Activated effector memory CD4-positive, alpha-beta T cell treated with anti-CD3 and anti-CD28 coated beads, Interleukin-2, amount 50 U/mL, for 16 hours (primary cell): ENCODE data around the gene USF1.
"Not testable (repeated sequence)": the region's sequence is repeated elsewhere in the genome, so short reads cannot be mapped to it uniquely, and the experiment has no call there.

Experiments used
- DNase-seq: peaks from one replicate; pipeline ENCODE4 v3.0.0-alpha.2; 2020

Gene USF1

GRCh38 chr1:161017181-161017580 is 28.6 kb downstream of the USF1 start:
- DNase-seq: not testable (repeated sequence)

- DNase-seq: not testable (repeated sequence)
Observed at GRCh38 chr1:161016683-161017082, 29.1 kb downstream of the USF1 start.

GRCh38 chr1:161013488-161014230 is 32.1 kb downstream of the USF1 start:
- DNase-seq: peak; percentile 84

- DNase-seq: no peak
Observed at GRCh38 chr1:161013131-161013487, 32.7 kb downstream of the USF1 start.

GRCh38 chr1:161012420-161012819 is 33.4 kb downstream of the USF1 start:
- DNase-seq: no peak

GRCh38 chr1:161009602-161010211 is 36.1 kb downstream of the USF1 start:
- DNase-seq: no peak

GRCh38 chr1:161008869-161009510 is 36.8 kb downstream of the USF1 start:
- no peak for DNase-seq

- no peak for DNase-seq
Observed at GRCh38 chr1:161007369-161007768, 38.4 kb downstream of the USF1 start.

GRCh38 chr1:161006563-161006962 is 39.2 kb downstream of the USF1 start:
- no peak for DNase-seq

- no peak for DNase-seq
Observed at GRCh38 chr1:161001525-161001924, 44.3 kb downstream of the USF1 start.

GRCh38 chr1:161000736-161001480 is 44.9 kb downstream of the USF1 start:
- no peak for DNase-seq

GRCh38 chr1:160999376-160999775 is 46.4 kb downstream of the USF1 start:
- no peak for DNase-seq

- DNase-seq: peak; percentile 80
Observed at GRCh38 chr1:160997323-160998038, 48.3 kb downstream of the USF1 start.

GRCh38 chr1:160996178-160996577 is 49.6 kb downstream of the USF1 start:
- DNase-seq: no peak

GRCh38 chr1:160993544-160994193 is 52.1 kb downstream of the USF1 start:
- no peak for DNase-seq

GRCh38 chr1:160992036-160992435 is 53.7 kb downstream of the USF1 start:
- DNase-seq: not testable (repeated sequence)
